Suppressor macrophage (primary cell): ENCODE measurements around the gene IMP3.
"Not testable (repeated sequence)": the region's sequence is repeated elsewhere in the genome, so short reads cannot be mapped to it uniquely, and the experiment has no call there.

Experiments
- DNase-seq, 4 experiments: peaks; one replicate each; pipeline ENCODE4 v3.0.0-alpha.2; 2020 to 2022
- total RNA-seq, 17 experiments: gene quantifications; one replicate each; lab custom pipeline; 2026; ENCODE audit warnings: mixed read lengths in 6 of 17, inconsistent platforms in 3 of 17; lab: John Stamatoyannopoulos, UW

IMP3 gene, protein sequence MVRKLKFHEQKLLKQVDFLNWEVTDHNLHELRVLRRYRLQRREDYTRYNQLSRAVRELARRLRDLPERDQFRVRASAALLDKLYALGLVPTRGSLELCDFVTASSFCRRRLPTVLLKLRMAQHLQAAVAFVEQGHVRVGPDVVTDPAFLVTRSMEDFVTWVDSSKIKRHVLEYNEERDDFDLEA
- total RNA-seq = 4.0 to 40.1 (median 26.6) reads per million in 17 experiments

- DNase-seq = peak; percentile 98
These were observed at the start of gene IMP3 for GRCh38 chr15:75639709-75640482. Gene IMP3, minus strand, starts transcription at chr15:75640224. Its CDS starts 56 bp downstream, at chr15:75640168.

DNA sequence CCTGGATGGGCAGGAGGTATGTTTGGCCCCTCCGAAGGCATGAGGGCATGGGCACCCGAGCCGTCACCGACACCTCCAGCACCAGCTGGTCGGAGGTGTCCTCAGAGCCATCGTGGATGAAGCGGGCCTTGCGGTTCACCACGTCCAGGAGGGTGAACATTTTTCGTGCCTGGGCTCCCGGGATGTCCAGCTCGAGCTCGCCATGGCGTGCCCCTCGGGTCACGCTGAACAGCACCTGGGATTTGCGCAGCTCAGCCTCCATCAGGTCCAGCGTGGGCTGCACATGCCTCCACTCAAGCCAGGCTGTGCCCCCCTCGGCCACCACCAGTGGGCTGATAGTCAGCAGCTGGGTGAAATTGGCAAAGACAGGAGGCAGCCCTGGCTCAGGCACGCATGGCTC is 49.4 kb upstream of the IMP3 start:
- not testable (repeated sequence) for DNase-seq

DNA sequence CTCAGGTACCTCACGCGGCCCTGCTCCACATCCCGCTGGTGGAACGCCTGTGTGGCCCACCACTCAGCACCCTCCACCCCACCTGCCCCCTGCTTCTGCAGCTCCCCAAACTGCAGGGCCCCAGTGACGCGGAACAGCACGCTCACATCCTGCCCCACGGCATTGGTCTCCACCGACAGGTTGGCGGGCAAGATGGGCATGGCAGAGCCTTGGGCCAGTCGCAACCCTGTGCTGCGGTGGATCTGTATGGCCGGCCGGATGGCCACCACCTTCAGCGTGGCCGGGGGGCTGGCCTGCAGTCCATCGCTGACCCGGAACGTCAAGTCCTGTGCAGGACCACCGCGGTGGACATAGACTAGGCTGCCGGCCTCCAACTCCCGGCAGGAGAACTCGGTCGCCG is 48.8 kb upstream of the IMP3 start:
- no peak for DNase-seq

DNA sequence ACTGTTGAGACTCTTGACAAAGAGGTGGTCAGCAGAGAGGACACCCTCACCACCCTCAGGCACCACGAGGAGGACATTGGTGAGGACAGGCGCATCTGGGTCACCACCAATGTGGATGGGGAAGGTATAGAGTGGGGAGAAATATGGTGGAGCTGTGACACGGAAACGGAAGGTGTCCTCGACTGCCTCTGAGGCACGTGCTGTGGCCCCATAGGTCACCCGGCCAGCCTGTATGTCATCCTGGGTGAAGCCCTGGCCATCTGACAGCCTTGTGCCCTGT is 48.2 kb upstream of the IMP3 start:
- DNase-seq = no peak

DNA sequence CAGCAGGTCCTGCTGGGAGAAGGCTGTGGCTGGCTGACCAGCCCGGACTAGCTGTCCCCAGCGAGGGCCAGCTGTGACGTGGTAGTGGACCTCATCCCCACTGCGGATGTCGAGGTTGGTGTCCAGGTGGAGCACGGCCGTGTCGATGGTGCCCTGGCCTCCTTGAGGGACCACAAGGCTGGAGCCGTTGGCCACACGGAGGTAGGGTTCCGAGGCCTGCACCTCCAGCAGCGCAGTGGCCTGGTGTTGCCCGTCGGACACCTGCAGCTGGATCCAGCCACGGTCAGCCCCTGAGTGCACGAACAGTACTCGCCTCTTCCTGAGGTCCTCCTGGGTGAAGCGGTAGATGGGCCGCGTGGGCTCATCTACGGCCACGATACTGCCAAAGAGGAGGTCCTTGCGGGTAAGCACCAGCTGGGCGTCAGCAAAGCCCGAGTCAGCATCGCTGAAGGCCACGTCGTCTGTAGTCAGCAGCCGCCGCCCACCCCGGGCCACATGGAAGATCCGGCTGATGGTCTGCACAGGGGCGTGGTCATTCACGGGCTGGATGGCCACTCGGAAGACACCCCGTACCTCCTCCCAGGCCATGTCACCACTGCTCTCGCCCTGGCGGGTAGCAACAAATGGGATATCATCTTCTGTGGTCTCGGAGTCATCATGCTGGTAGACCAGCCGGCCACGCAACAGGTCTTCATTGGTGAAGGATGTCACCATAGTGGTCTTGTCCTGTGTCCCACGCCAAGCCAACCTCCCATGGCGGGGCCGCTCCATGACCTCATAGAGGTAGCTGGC is 47.7 kb upstream of the IMP3 start:
- no peak for DNase-seq

GRCh38 chr15:75686212-75686642 is 46.2 kb upstream of the IMP3 start:
- peak; percentile 74 to 87 (median 86) for DNase-seq

- no peak for DNase-seq
These were observed 45.2 kb upstream of the IMP3 start for GRCh38 chr15:75685195-75685594.

- no peak for DNase-seq
These were observed 44.6 kb upstream of the IMP3 start for GRCh38 chr15:75684648-75685047.

- DNase-seq = peak; percentile 71 to 80 (median 75)
These were observed 43.8 kb upstream of the IMP3 start for GRCh38 chr15:75683646-75684312.

DNA sequence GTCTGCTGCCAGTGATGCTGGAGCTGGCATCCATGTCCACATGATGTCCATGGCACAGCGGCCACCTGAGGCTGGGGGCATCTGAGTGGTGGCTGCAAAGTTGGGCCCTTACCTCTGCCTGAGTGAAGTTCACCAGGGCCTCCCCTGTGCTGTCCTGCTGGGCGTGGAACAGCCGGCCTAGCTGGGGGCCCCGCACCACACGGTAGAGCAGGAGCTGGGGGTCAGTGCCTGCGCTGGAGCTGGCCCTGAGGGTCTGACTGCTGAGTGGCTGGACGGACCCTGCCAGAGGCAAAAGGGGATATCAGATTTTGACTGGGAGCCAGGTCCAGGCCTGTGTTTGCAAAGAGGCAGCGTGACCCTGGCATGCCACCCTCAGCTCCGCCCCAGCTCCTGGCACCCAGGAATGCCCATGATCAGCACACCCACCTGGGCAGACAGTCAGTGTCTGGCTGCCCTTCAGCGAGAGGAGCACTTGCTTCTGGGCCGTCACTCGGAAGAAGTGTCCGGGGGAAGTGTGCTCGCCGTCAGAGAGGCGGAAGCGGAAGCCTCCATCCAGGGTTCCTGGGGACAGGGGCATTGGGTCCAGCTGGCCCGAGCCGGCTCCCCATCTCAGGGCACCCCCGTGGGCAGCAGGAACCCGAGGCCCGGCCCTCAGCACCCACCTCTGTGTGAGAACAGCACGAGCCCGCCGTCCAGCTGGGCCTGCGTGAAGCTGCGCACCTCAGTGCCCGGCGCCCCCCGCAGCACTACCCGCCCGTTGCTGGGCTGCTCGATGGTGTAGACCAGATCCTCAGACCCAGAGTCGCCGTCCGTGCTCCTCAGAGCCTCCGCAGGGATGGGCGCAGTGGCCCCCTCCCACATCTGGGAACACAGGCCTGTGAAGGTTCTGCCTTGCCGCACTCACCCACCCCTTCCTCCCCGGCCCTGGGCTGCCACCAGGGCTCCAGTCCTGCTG is 42.4 kb upstream of the IMP3 start:
- DNase-seq = no peak

DNA sequence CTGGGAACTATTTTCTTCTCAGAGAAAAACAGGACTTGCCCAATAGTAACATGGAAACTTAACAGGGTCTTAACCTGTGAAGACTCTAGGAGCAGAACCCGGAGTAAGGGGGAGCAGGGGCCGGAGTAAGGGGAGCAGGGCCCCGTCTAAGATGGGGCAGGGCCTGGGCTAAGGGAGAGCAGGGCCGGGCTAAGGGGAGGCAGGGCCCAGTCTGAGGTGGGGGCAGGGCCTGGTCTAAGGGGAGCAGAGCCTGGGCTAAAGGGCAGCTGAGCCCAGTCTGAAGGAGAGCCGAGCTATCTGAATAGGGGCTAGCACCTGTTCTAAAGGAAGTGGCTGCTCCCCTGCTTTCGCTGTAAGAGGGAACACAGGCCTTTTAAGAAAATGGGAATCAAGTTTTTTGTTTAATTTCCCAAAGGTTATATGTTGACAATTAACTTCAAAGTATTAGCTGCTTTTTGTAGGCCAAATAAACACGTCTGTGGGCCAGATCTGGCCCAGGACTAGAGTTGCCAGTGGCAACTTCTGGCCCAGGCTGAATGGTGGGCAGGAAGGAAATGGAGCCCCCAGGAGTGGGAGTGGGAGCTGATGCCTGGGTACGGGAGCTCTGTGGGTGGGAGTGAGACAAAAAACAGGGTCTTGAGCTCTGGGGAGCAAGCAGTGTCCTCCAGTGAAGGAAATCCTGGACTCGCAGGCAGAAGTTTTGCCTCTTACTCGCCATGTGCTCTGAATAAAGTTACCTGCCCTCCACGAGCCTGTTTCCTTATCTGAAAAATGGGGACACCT is 40.2 kb upstream of the IMP3 start:
- no peak for DNase-seq

- not testable (repeated sequence) for DNase-seq
These were observed 38.3 kb upstream of the IMP3 start for GRCh38 chr15:75678324-75678690.

GRCh38 chr15:75677465-75678323 is 37.7 kb upstream of the IMP3 start:
- DNase-seq = no peak

DNA sequence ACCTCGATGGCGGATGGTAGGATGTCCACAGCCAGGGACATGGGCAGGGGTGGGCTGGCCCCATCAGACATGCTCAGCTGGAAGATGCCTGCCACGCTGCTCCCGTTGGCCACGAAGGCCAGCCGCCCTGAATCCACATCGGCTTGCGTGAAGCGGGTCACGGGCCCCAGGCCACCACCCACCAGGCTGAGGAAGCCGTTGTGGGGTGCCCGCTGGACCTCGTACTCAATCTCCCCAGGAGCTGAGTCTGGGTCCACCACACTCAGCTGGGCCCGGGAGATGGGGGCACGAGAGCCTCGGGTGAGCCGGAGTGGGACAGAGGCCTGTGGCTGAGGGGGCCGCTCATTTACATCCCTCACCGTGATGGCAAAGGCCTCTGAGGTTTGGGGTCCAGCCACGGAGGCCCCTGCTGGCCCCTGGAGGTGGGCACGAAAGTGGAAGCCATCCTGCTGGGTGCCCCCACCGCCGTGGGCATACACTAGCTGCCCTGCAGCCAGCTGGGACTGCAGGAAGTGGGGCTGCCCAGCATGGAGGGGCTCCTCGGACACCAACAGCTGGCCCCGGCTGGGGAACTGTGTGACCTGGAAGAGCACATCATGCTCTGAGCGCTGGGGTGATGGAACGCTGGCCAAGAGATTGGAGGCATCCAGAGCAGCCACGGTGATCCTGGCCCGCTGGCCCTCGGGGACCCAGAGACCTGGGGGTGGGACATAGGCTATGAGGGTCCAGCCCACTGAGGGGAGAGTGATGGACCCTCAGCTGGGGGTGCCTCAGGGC is 36.9 kb upstream of the IMP3 start:
- no peak for DNase-seq

- DNase-seq = no peak
These were observed 35.8 kb upstream of the IMP3 start for GRCh38 chr15:75675579-75676404.

GRCh38 chr15:75674366-75674765 is 34.3 kb upstream of the IMP3 start:
- DNase-seq = no peak

DNA sequence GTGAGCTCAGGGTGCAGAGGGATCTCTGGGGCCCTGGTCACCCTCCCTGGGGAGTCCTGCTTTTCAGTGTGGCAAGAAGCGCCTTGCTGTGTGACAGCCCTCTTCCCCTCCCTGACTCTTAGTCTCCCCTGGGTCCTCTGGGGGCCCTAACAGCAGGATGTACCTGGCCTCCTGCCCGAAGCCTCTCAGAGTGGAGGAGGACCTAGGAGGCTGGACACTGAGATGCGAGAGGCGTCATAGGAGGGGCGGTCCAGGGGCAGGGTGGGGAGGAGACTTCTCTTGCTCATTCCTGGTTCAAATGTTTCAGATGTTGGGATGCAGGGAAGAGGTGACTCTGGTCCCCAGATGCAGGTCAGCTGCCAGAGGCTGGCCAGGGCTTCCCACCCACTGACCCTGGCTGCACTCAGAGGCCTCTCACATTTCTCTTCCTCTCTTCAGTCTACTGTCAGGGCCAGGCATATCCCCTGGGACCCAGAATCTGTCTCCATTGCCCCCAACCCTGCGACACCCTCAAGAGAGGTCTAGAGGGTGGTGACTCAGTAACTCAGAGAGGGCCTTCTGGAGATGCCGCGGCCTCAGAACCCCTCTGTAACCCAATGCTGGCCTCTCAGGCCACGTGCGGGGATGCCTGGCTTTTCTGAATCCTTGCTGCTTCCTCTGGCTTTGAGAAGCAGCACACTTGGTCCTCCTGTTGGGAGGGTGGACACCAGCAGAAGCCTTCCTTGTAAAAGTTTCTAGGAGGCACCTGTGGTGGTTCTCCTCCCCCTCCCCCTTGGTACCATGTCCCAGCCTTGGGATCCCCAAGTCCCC is 33.6 kb upstream of the IMP3 start:
- DNase-seq = no peak
